Panc1 (cell line): ENCODE data around the gene RPUSD4.

Experiments
- POLR2AphosphoS5 ChIP-seq: IDR thresholded peaks from 2 replicates; pipeline ENCODE4 v1.6.1; 2012; ENCODE audit warnings: mild to moderate bottlenecking, low read depth, low read length, moderate library complexity
- SIN3A ChIP-seq: IDR thresholded peaks from 2 replicates; pipeline ENCODE4 v1.6.1; 2012; ENCODE audit warnings: low read depth, mild to moderate bottlenecking, low read length, moderate library complexity, borderline replicate concordance; ENCODE audit not compliant: insufficient read depth
- TCF7L2 ChIP-seq: IDR thresholded peaks from 2 replicates; pipeline ENCODE4 v1.6.1; 2011; ENCODE audit warnings: mild to moderate bottlenecking, low read depth, low read length, inconsistent platforms
- TF ChIP-seq, protein P1 (sequence below): fragments of 450-650 bp; IDR thresholded peaks from 2 replicates; pipeline ENCODE4 v1.5.1; 2017; ENCODE audit warnings: mild to moderate bottlenecking
- TF ChIP-seq, protein P2 (sequence below), 2 experiments: IDR thresholded peaks; 2 replicates each; pipeline ENCODE4 v1.6.1; 2011 to 2012; ENCODE audit warnings: low read depth in 2 of 2, control low read depth in 1 of 2, low read length in 1 of 2, mild to moderate bottlenecking in 1 of 2, moderate library complexity in 1 of 2; ENCODE audit not compliant: insufficient read depth in 1 of 2

DNA sequence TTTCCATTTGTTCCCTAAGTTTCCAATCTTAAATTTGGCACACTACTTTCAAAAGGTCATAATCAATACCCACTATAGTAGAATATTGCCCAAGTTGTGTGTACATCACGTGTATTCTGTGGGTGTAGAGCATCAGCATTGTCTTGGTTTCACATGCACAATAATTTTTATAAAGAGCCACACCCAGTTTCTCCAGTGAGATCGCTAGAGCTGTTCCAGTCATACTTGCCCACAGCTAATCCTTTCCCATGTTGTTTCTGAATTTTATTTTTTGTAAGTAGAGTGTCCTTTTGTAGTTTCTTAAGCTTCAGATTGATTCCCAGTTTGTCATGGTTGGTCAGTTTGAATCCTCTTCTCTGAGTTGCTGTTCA lies 13.8 kb upstream of the RPUSD4 start:
- TF ChIP-seq, protein P1, sequence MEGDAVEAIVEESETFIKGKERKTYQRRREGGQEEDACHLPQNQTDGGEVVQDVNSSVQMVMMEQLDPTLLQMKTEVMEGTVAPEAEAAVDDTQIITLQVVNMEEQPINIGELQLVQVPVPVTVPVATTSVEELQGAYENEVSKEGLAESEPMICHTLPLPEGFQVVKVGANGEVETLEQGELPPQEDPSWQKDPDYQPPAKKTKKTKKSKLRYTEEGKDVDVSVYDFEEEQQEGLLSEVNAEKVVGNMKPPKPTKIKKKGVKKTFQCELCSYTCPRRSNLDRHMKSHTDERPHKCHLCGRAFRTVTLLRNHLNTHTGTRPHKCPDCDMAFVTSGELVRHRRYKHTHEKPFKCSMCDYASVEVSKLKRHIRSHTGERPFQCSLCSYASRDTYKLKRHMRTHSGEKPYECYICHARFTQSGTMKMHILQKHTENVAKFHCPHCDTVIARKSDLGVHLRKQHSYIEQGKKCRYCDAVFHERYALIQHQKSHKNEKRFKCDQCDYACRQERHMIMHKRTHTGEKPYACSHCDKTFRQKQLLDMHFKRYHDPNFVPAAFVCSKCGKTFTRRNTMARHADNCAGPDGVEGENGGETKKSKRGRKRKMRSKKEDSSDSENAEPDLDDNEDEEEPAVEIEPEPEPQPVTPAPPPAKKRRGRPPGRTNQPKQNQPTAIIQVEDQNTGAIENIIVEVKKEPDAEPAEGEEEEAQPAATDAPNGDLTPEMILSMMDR = no peak
- TF ChIP-seq TCF7L2 (no peak), POLR2AphosphoS5 (no peak), SIN3A (no peak)
- TF ChIP-seq, protein P2, sequence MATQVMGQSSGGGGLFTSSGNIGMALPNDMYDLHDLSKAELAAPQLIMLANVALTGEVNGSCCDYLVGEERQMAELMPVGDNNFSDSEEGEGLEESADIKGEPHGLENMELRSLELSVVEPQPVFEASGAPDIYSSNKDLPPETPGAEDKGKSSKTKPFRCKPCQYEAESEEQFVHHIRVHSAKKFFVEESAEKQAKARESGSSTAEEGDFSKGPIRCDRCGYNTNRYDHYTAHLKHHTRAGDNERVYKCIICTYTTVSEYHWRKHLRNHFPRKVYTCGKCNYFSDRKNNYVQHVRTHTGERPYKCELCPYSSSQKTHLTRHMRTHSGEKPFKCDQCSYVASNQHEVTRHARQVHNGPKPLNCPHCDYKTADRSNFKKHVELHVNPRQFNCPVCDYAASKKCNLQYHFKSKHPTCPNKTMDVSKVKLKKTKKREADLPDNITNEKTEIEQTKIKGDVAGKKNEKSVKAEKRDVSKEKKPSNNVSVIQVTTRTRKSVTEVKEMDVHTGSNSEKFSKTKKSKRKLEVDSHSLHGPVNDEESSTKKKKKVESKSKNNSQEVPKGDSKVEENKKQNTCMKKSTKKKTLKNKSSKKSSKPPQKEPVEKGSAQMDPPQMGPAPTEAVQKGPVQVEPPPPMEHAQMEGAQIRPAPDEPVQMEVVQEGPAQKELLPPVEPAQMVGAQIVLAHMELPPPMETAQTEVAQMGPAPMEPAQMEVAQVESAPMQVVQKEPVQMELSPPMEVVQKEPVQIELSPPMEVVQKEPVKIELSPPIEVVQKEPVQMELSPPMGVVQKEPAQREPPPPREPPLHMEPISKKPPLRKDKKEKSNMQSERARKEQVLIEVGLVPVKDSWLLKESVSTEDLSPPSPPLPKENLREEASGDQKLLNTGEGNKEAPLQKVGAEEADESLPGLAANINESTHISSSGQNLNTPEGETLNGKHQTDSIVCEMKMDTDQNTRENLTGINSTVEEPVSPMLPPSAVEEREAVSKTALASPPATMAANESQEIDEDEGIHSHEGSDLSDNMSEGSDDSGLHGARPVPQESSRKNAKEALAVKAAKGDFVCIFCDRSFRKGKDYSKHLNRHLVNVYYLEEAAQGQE (IDR thresholded peaks at IDR 0.05; ENCODE audit: insufficient read depth in 1 of 2, low read depth in 2 of 2, low read length in 1 of 2) = no peak
